ENCODE measurements around the gene THSD7A.

Gene THSD7A

DNA sequence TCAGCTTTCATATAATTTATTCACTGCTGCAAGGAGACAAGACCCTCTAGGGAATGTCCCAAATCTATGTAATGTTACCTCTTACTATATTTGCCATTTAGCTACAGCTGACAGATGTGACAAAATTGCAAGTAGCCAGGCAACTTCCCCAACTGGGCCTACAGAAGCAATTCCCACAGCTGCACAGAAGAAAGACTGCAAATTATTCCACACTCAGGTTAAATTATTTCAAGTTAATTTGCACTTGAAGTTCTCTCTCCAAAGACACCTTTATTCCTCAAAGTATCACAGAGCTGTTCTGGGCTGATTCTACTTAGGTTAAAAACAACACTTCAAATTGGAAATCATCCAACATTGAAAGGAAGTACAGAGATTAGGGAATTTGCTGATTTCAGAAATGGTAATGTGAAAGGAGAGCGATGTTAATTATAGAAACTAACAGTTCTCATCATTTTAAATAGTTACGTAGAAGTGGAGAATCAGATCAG, 133.6 kb downstream of the THSD7A start:
- DNase-seq, result no peak

GRCh38 chr7:11690395-11690794, 141.6 kb downstream of the THSD7A start:
- DNase-seq, result no peak

GRCh38 chr7:11689096-11689495, 142.9 kb downstream of the THSD7A start:
- DNase-seq, result no peak

DNA sequence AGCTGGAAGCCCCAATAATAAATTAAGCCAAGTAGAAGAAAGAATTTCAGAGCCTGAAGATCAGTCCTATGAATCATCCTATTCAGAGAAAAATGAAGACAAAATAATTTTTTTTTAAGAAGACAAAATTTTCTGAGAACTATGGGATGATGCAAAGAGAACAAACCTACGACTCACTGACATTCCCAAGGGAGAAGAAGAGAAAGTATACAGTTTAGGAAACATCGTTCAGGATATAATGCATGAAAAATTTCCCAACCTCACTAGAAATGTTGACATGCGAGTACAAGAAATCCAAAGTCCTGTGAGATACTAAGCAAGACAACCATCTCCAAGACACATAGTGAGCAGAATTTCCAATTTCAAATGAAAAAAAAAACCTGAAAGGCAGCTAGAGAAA, 150.5 kb downstream of the THSD7A start:
- DNase-seq, result no peak

DNA sequence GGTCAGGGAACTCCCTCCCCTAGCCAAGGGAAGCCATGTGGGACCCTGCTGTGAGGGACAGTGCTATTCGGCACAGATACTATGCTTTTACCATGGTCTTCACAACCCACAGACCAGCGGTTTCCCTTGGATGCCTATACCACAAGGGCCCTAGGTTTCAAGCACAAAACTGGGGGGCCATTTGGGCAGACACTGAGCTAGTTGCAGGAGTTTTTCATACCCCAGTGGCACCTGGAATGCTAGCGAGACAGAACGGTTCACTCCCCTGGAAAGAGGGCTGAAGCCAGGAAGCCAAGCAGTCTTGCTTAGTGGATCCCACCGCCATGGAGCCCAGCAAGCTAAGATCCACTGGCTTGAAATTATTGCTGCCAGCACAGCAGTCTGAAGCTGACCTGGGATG, 156.8 kb downstream of the THSD7A start:
- no peak for DNase-seq

GRCh38 chr7:11668727-11669126, 163.3 kb downstream of the THSD7A start:
- DNase-seq, result no peak

DNA sequence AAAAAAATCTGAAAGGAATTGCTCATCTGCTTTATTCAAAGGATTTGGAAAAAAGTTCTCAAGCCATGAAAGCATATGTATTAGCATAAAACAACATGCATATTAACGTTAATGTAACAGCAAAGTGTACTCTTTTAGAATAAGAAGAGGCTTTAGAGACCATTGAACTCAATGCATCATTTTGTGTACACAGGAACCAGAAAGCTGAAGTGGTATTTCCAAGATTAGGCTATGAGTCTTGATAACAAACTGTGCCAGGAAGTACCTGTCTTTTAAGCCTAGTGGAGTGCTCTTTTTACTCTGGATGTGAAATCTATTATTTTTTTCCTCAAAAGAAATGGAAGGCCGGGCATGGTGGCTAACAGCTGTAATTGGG, 164.2 kb downstream of the THSD7A start:
- DNase-seq, result no peak

GRCh38 chr7:11667071-11667809, 164.8 kb downstream of the THSD7A start:
- DNase-seq, result no peak

DNA sequence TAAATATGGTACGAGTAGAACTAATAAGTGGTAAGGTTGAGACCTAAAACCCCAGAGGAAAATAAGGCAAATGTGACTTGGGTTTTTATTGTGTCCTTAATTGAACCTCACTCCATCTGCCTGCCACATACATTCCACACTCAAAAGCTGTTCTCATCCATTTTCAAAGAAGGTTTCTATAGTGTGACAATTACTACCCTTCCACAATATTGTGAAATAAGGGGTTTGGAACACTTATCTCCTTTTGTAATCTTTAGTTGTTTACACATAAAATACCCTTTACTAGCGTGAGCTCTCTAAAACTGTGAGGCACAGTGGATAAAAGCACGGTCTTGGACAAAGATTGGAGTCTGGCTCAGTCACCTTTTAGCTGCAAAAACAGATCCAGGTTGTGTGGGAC, 166.6 kb downstream of the THSD7A start:
- no peak for DNase-seq

DNA sequence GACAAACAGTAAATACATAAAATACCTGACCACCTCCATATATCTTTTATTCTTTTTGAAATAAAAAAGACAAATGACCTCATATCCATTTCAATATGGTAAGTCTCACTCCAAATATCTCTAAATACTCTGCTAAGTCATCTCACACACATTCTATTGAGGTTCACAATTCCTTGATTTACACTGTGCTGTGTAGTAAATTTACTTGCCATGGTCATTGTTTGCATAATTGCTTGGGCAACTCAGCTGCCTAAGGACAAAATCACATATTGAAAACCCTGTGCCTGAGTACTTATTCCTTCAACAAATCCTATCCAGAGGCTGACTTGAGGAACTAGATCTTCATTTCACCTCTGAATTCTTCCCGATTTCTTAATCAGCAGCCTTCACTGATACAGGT, 176.4 kb downstream of the THSD7A start:
- no peak for DNase-seq

GRCh38 chr7:11655163-11655562, 176.8 kb downstream of the THSD7A start:
- no peak for DNase-seq

DNA sequence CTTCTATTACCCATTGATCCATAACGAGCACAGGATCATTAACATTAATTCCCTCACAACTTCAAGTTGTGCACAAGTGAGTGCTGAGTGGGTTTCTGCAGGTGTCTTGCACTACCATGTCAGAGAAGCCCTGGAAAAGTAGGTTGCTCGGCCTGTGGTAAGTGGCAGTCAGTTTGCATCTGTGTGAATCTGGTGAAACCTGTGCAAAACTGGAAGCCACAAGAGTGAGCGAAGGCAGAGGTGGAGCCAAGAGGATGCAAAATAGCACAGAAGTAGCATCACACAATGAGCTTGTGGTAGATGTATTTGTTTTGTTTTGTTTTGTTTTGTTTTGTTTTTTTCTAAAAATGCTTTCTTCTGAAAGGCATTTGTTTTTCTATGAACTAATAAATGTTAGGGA, 181.5 kb downstream of the THSD7A start:
- DNase-seq, result no peak

GRCh38 chr7:11650030-11650429, 182.0 kb downstream of the THSD7A start:
- DNase-seq, result no peak

DNA sequence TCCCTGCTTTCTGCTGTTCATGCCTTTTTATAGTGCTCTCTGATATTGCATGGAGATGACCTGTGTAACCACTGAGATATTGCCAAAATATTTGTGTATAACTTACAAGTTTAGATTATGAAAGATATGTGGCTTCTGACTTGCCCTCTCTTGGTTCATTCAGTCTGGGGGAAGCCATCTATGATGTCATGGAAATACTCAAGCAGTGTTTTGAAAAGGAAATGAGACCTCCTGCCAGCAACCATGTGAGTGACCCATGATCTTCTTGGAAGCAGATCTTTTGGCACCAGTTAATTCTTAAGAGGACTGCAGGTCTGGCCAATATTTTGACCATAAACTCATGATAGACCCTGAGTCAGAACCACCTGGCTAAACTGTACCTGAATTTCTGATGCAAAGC, 183.0 kb downstream of the THSD7A start:
- DNase-seq, result no peak

- DNase-seq, result no peak
Observed at GRCh38 chr7:11648101-11648500, 183.9 kb downstream of the THSD7A start.

- DNase-seq, result no peak
Observed at GRCh38 chr7:11642841-11643240, 189.2 kb downstream of the THSD7A start.

GRCh38 chr7:11642276-11642675, 189.7 kb downstream of the THSD7A start:
- DNase-seq, result no peak

DNA sequence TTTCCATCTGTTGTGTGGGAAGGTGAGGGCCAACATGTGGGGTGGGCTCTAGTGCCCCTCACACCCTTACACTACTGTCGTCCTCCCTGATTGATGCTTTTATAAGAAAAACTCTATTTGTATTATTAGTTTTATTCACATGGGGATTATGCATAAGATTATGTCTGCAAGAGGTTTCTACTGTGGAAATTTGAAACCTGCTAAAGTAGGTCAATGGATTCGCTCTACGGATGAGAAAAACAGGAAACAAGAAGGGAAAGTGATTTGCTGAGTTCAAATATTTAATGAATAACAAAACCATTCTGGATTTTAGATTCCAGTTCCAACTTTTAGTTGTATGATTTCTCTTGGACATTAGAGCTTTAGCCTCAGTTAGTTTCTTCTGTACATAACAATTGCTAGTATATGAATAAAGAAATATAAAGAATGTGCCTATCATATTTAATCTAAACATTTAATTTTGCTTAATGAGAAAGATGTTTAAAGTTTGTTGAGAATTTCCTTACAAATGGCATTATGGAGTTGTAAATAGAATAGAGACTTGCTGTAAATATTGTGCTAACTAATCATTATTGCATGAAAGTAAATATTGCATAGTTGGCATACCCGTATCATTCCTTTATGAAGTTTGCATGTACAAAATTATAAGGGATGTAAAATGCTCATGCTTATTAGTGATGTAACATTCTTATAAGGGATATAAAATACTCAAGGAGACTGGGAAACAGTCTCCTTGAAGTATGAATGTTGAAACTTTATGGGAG, 193.8 kb downstream of the THSD7A start:
- no peak for DNase-seq

GRCh38 chr7:11636274-11636673, 195.7 kb downstream of the THSD7A start:
- no peak for DNase-seq

GRCh38 chr7:11633310-11633709, 198.7 kb downstream of the THSD7A start:
- DNase-seq, result no peak

- no peak for DNase-seq
Observed at GRCh38 chr7:11630355-11630754, 201.6 kb downstream of the THSD7A start.

DNA sequence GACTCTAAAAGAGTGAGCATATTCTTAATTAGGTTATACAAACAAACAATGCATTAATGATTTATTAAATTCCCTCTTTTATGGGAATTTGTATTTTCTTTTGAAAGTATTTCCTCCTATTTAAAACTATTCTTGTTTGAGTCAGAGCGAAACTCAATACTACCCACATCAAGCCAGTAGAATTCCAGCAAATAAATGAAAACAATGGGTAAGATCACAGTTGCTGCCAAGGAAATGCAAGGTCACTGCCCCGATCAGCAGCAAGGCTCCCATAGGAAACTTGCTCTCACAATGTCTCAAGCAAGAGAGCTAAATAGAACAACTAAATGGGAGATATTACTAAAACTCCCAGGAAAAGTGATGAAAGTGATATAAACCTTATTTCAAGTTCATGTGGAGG, 206.3 kb downstream of the THSD7A start:
- DNase-seq, result no peak

- DNase-seq, result no peak
Observed at GRCh38 chr7:11623093-11623678, 208.8 kb downstream of the THSD7A start.
